CD4-positive, alpha-beta T cell treated with Interleukin-6 for 4 hours (primary cell): ENCODE data around the gene DGAT2L6.
"Not testable (repeated sequence)": the region's sequence is repeated elsewhere in the genome, so short reads cannot be mapped to it uniquely, and the experiment has no call there.

Source experiments
- DNase-seq: peaks from one replicate; pipeline ENCODE4 v3.0.0-alpha.2; 2020; ENCODE audit warnings: mixed read lengths

Gene DGAT2L6

DNA sequence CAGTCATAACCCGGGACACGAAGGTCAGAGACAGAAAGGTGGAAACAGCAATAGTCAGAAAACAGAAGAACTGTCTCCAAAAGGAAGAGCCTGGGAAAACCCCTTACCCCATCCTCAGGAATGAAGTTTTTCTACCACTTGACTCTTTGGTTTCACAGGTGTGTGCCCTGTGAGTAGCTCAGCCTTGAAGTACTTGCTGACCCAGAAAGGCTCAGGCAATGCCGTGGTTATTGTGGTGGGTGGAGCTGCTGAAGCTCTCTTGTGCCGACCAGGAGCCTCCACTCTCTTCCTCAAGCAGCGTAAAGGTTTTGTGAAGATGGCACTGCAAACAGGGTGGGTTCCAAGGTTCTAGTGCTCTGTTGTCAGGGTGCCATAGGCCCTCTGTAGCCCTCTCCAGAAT, 24.4 kb downstream of the DGAT2L6 start:
- DNase-seq: no peak

- no peak for DNase-seq
These were observed 31.2 kb downstream of the DGAT2L6 start for GRCh38 chrX:70208479-70208878.

GRCh38 chrX:70209570-70209969, 32.3 kb downstream of the DGAT2L6 start:
- DNase-seq: not testable (repeated sequence)

DNA sequence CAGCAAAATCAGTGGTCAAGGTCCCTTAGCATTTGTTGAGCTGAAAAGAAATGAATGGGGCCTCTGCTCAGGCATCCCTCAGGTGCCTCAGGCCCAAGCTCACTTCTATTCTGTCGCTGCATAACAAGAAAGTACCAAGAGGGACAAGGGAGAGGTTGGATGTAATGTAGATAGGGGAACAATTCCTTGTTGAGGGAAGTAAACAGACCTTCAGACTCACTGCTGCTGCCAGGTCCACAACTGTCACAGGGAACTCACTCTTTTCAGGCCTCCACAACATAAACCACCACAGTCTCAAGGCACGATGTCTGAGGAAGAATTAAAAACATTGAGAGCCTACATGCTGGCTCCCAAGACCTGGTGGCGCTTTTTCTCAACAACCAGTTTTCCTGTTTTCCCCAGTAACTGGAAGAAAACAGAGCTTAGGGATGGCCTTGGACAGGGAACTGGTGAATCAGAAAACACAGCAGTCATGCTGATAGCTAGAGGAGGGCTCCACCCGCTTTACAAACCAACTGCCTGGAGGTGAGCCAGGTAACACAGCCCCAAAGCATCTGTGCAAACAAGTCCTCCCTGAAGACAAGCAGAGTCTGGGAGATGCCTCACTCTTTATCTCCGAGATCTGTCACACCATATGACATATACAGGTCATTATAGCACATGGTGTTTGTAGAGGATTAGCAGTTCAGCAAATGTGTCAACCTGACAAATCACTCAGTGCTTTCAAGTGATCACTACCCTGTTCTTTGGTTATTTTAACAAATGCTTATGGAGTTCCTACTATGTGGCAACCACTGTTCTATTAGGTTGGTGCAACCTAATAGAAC, 42.9 kb downstream of the DGAT2L6 start:
- DNase-seq: no peak

DNA sequence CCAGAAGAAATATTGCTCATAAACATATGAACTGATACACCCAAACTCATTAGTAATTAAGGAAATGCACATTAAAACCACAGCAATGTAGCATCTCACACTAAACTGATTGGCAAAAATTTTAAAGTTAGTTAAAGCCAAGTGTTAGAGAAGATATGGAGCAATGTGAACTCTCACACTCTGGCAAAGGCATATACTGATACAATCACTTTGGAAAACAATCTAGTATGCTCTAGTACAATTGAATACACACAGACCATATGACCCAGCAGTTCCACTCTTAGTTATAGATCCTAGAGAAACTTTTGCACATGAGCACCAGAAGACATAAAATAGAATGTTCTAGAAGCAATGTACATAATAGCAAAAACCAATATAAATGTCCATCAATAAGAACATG, 48.8 kb downstream of the DGAT2L6 start:
- no peak for DNase-seq

- no peak for DNase-seq
These were observed 49.4 kb downstream of the DGAT2L6 start for GRCh38 chrX:70226687-70227086.

- no peak for DNase-seq
These were observed 54.4 kb downstream of the DGAT2L6 start for GRCh38 chrX:70231666-70232065.

- DNase-seq: no peak
These were observed 57.1 kb downstream of the DGAT2L6 start, which contains the start of gene AWAT1 for GRCh38 chrX:70234355-70234754. Gene AWAT1, plus strand, starts transcription at chrX:70234655. Its CDS starts 41 bp downstream, at chrX:70234696.

GRCh38 chrX:70240751-70241150, 63.5 kb downstream of the DGAT2L6 start:
- DNase-seq: no peak

DNA sequence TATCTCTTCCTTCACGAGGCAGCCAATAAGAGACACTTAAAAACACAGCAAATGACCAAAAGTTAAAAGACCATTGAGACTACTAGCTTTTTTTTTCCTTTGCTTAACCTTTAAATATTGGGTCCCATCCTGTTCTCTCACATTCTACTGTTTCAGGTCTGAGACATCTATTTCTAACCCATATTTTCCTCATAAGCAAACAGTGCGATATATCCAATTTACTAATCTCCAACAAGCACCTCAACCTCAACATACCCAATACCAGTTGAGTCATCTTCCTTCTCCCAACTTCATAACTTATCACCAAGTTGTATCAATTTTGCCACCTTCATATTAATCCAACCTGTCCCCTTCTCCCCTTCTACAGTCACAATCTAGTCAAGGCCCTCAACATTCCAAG, 64.2 kb downstream of the DGAT2L6 start:
- no peak for DNase-seq

DNA sequence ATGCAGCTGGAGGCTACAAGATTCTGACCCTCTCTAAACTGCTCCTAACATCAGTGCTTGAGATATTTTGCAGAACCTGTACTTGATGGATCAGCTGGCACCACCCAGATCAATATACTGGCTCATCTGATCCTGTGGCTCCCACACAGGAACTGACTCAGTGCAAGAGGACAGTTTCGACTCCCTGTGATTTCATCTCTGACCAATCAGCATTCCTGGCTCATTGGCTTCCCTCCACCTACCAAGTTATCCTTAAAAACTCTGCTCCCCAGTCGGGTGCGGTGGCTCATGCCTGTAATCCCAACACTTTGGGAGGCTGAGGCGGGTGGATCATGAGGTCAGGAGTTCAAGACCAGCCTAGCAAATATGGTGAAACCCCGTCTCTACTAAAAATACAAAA, 66.3 kb downstream of the DGAT2L6 start:
- DNase-seq: not testable (repeated sequence)

DNA sequence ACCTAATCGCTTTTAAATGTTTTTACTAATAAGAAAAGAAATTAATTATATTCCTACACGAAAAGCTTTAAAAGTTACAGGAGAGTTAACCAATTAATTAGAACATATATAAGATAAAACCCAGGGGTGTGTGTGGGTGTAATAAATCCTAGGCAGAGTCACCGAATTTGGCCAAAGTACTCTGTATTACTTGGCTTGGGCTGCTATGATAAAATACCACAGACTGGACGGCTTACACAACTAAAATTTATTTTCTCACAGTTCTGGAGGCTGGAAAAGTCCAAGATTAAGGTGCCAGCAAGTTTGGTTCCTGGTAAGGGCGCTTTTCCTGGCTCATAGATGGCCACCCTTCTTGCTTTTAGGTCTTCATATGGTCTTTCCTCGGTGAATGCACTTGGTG, 67.6 kb downstream of the DGAT2L6 start:
- DNase-seq: no peak

- DNase-seq: no peak
These were observed 70.0 kb downstream of the DGAT2L6 start for GRCh38 chrX:70247252-70247651.

DNA sequence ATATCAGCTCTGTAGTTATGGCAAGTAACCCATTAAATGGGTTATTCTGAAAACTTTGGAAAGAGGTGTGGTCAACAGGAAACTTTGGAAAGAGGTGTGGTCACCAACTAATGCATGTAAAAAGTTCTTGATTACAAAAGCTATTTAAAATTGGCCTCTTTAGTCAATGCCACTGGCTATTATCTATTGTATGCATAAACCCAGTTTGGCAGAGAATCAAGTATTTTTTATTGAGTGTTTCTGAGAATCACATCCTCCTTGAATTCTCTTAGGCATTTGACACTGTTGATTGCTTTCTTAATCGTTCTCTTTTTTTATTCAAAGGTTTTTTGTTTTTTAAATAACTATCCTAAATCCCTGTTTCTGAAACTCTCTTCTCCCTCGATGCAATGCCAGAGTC, 75.2 kb downstream of the DGAT2L6 start:
- no peak for DNase-seq

- DNase-seq: no peak
These were observed 76.2 kb downstream of the DGAT2L6 start for GRCh38 chrX:70253377-70254062.

DNA sequence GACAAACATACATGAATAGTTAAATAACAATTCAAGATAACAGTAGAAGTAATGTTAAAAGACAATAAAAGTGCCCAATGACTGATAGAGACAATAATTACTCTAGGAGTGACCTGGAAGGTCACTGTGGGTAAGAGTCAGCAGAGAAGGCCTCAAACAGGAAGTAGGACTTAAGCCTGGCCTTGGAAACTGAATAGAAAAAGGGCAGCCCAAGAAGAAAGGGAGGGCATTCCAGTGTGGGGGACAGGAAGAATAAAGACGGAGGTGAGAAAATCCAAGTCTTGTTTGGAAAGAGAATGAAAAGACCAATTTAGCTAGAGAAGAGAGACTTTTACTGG, 76.7 kb downstream of the DGAT2L6 start:
- no peak for DNase-seq

GRCh38 chrX:70254909-70255308, 77.6 kb downstream of the DGAT2L6 start:
- no peak for DNase-seq
